Measurements from ENCODE around the gene FXYD1.

GRCh38 chr19:35126624-35126959 lies 12.0 kb upstream of the FXYD1 start:
- no peak for TF ChIP-seq POLR2AphosphoS5 (IDR thresholded peaks at IDR 0.05; ENCODE audit: low read depth, low read length)
- TF ChIP-seq POLR2A (IDR thresholded peaks at IDR 0.05; ENCODE audit: low read depth, low read length), result no peak
- no peak for TF ChIP-seq TAF1 (IDR thresholded peaks at IDR 0.05; ENCODE audit: low read depth, low read length)
- TF ChIP-seq SPI1 (IDR thresholded peaks at IDR 0.05; ENCODE audit: low read depth, low read length), result no peak
- TF ChIP-seq POU2F2 (IDR thresholded peaks at IDR 0.05; ENCODE audit: low read depth, low read length), result no peak
- TF ChIP-seq PAX5 (IDR thresholded peaks at IDR 0.05; ENCODE audit: insufficient read depth, low read length, severe bottlenecking), result no peak

Data from GM12891 (cell line).